Measurements from ENCODE around the gene PITPNC1. TPM values are rescaled to one million over a fixed set of nuclear protein-coding genes. Genes with fewer than 3 reads are reported as not detected.
"Not testable (repeated sequence)": the region's sequence is repeated elsewhere in the genome, so short reads cannot be mapped to it uniquely, and the experiment has no call there.

Gene PITPNC1
- total RNA-seq, 3 donors from 2014 or later, result 11.0 to 17.7 (median 14.8) TPM

- Histone ChIP-seq H3K4me3 (no peak overlapping the region), H3K4me1 (peaks cover 0 to 8% of the 10 kb centered on the region in 2 donors), H3K27ac (no peak overlapping the region), H3K27me3 (no peaks in the 10 kb centered on the region), H3K36me3 (no peaks in the 10 kb centered on the region), H3K9me3 (no peaks in the 10 kb centered on the region)
- no peak for TF ChIP-seq CTCF (IDR thresholded peaks at IDR 0.05)
- no peak for TF ChIP-seq POLR2AphosphoS5 (IDR thresholded peaks at IDR 0.05)
- no peak for TF ChIP-seq POLR2A (IDR thresholded peaks at IDR 0.05)
- intact Hi-C loops (cut with DNase I; ENCODE audit: low total_unique reads), result loop anchor here (2.0 kb wide), 1 partner anchor 19 kb away; no protein-coding TSS in a partner anchor
- no peak for DNase-seq (ENCODE audit: low spot score in 2 of 2)
These were observed 48.6 kb downstream of the PITPNC1 start for GRCh38 chr17:67425571-67426160.

GRCh38 chr17:67427424-67427823, 50.3 kb downstream of the PITPNC1 start:
- H3K9me3 ChIP-seq, result no peaks in the 10 kb centered on the region
- intact Hi-C loops (cut with DNase I; ENCODE audit: low total_unique reads), result loop anchor here (2.0 kb wide), 1 partner anchor 21 kb away; no protein-coding TSS in a partner anchor
- TF ChIP-seq CTCF (IDR thresholded peaks at IDR 0.05), result no peak
- TF ChIP-seq POLR2AphosphoS5 (IDR thresholded peaks at IDR 0.05), result no peak
- TF ChIP-seq POLR2A (IDR thresholded peaks at IDR 0.05), result no peak
- H3K27ac ChIP-seq, result no peak overlapping the region
- no peaks in the 10 kb centered on the region for H3K36me3 ChIP-seq
- no peak overlapping the region for H3K4me3 ChIP-seq
- no peak for DNase-seq (ENCODE audit: low spot score in 2 of 2)
- H3K27me3 ChIP-seq, result no peaks in the 10 kb centered on the region
- H3K4me1 ChIP-seq, result peaks cover 0 to under 1% of the 10 kb centered on the region in 2 donors

DNA sequence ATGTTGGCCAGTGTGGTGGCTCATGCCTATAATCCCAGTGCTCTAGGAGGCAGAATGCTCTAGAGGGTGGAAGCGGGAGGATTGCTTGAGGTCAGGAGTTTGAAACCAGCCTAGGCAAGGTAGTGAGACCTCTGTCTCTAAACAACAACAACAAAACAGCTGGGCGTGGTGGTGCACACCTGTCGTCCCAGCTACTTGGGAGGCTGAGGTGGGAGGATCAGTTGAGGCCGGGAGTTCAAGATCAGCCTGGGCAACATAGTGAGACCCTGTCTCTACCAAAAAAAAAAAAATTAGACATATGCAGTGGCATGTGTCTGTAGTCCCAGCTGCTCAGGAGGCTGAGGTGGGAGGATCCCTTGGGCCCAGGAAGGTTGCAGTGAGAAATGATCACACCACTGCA, 53.4 kb downstream of the PITPNC1 start:
- intact Hi-C loops (cut with DNase I; ENCODE audit: low total_unique reads); H3K27me3 ChIP-seq; H3K27ac ChIP-seq: not testable (repeated sequence)

DNA sequence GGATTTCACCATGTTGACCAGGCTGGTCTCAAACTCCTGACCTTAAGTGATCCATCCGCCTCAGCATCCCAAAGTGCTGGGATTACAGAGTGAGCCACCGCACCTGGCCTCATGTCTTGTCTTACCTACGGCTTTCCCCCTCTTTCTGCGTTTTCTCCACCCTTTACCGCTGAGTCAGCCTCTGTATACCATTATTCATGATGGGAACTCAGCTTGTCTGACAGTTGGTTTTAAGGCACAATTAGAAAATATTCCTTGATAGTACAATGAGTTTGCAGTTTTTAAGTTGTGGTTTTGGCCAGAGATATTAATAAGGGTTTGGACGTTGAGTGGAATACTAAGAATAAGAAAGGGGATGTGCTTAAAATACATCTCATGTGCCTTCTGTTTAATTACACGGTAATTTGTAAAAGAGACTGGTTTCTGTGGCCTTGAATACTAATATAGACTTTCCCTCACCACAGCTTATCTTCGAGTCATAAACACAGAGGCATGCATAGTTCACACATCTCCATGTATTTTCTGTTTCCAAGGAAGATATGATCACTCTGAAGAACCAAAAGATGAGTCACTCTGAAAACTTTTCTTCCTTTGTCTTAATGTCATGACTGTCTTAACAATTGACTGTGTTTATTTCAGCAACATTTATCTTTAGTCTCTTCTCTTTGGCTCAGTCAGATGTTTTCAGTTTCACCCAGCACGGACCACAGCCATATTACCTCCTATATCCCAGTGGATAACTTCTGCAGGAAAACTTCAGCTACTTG, 54.4 kb downstream of the PITPNC1 start:
- no peaks in the 10 kb centered on the region for H3K36me3 ChIP-seq
- H3K4me3 ChIP-seq, result no peak overlapping the region
- H3K4me1 ChIP-seq, result no peaks in the 10 kb centered on the region
- DNase-seq (ENCODE audit: low spot score in 2 of 2), result no peak
- H3K9me3 ChIP-seq, result no peaks in the 10 kb centered on the region
- intact Hi-C loops (cut with DNase I; ENCODE audit: low total_unique reads), result no loop called here
- TF ChIP-seq CTCF (IDR thresholded peaks at IDR 0.05) (no peak), POLR2AphosphoS5 (IDR thresholded peaks at IDR 0.05) (no peak), POLR2A (IDR thresholded peaks at IDR 0.05) (no peak)
- H3K27ac ChIP-seq, result peak overlapping the region in 1 of 2 donors; percentile 58
- no peaks in the 10 kb centered on the region for H3K27me3 ChIP-seq

More for the DNA sequence above, 53.4 kb downstream of the PITPNC1 start:
- not testable (repeated sequence) for DNase-seq (ENCODE audit: low spot score in 2 of 2); H3K4me1 ChIP-seq; H3K9me3 ChIP-seq; H3K36me3 ChIP-seq; H3K4me3 ChIP-seq

DNA sequence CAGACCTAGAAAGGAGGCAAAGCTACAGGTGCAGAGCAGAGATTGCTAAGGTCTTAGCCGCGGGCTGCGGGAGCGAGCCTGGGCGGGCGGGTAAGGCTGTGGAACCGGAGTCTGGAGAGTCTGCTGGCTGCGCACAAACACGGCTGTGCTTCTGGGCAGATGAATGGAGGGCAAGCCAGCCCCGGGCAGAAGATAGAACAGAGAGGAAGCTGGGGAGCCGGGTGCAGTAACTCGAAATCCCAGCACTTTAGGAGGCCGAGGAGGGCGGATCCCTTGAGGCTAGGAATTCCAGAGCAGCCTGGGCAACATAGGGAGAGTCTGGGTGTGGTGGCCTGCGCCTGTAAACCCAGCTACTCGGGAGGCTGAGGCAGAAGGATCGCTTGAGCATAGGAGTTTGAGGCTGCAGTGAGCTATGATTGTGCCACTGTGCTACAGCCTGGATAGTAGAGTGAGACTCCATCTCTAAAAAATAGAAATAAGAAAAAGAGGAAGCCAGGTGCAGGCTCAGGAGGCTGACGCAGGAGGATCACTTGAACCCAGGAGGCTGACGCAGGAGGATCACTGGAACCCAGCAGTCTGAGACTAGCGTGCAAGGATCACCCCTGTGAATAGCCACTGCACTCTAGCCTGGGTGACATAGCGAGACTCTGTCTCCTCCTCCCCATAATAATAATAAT, 56.3 kb downstream of the PITPNC1 start:
- Histone ChIP-seq H3K4me3 (no peak overlapping the region), H3K9me3 (no peaks in the 10 kb centered on the region), H3K4me1 (no peaks in the 10 kb centered on the region), H3K27me3 (no peaks in the 10 kb centered on the region), H3K27ac (peak overlapping the region in 1 of 2 donors; percentile 29), H3K36me3 (no peaks in the 10 kb centered on the region)
- intact Hi-C loops (cut with DNase I; ENCODE audit: low total_unique reads), result no loop called here
- DNase-seq (ENCODE audit: low spot score in 2 of 2), result no peak
- no peak for TF ChIP-seq POLR2AphosphoS5 (IDR thresholded peaks at IDR 0.05)
- no peak for TF ChIP-seq CTCF (IDR thresholded peaks at IDR 0.05)
- TF ChIP-seq POLR2A (IDR thresholded peaks at IDR 0.05), result no peak

Measured in breast epithelium (tissue), 4 donors.